Measurements from ENCODE around the gene RBBP9. TPM values are rescaled to one million over a fixed set of nuclear protein-coding genes. Genes with fewer than 3 reads are reported as not detected.
"Not testable (repeated sequence)": the region's sequence is repeated elsewhere in the genome, so short reads cannot be mapped to it uniquely, and the experiment has no call there.

The RBBP9 gene
- total and polyA plus RNA-seq, 12 donors, result 1.8 to 10.3 (median 6.3) TPM

- 97 to 100% methylated on average over 1 of the region's 1 CpG for WGBS, 2 donors
- Histone ChIP-seq H3K36me3 (peaks cover 0 to 81% (median 45%) of the 10 kb centered on the region in 9 donors), H3K9me3 (no peaks in the 10 kb centered on the region), H3K27me3 (no peaks in the 10 kb centered on the region), H3K4me1 (no peaks in the 10 kb centered on the region), H3K4me3 (no peak overlapping the region), H3K27ac (no peak overlapping the region)
- no peak for TF ChIP-seq CTCF (IDR thresholded peaks at IDR 0.05)
- DNase-seq (no peak), ATAC-seq (no peak)
- intact Hi-C loops (cut with DNase I), result no loop called here
Observed at GRCh38 chr20:18524646-18525045, 27.6 kb upstream of the RBBP9 start.

- no peak overlapping the region for H3K4me3 ChIP-seq
- DNase-seq (no peak), ATAC-seq (no peak)
Observed at GRCh38 chr20:18523066-18523465, 26.0 kb upstream of the RBBP9 start.

GRCh38 chr20:18522066-18522465 lies 25.0 kb upstream of the RBBP9 start:
- DNase-seq; H3K4me1 ChIP-seq; H3K27me3 ChIP-seq; ATAC-seq; H3K27ac ChIP-seq; H3K9me3 ChIP-seq; H3K4me3 ChIP-seq; intact Hi-C loops (cut with DNase I): not testable (repeated sequence)
- H3K36me3 ChIP-seq, result peaks cover 0 to 66% (median 27%) of the 10 kb centered on the region in 9 donors
- 96 to 97% methylated on average over 9 of the region's 9 CpGs for WGBS, 2 donors

More at GRCh38 chr20:18523066-18523465, 26.0 kb upstream of the RBBP9 start:
- intact Hi-C loops (cut with DNase I), result no loop called here
- Histone ChIP-seq H3K4me1 (no peaks in the 10 kb centered on the region), H3K9me3 (no peaks in the 10 kb centered on the region), H3K27me3 (no peaks in the 10 kb centered on the region), H3K27ac (no peak overlapping the region), H3K36me3 (peaks cover 0 to 66% (median 32%) of the 10 kb centered on the region in 9 donors)
- no peak for TF ChIP-seq CTCF (IDR thresholded peaks at IDR 0.05)
- 83 to 90% methylated on average over 2 of the region's 2 CpGs for WGBS, 2 donors

GRCh38 chr20:18515973-18516372 lies 18.9 kb upstream of the RBBP9 start:
- TF ChIP-seq CTCF (IDR thresholded peaks at IDR 0.05), result no peak
- intact Hi-C loops (cut with DNase I), result no loop called here
- ATAC-seq (no peak), DNase-seq (no peak)
- Histone ChIP-seq H3K27ac (no peak overlapping the region), H3K36me3 (peaks cover 0 to 81% (median 22%) of the 10 kb centered on the region in 9 donors), H3K4me3 (no peak overlapping the region), H3K27me3 (no peaks in the 10 kb centered on the region), H3K4me1 (peaks cover 0 to 19% (median 0%) of the 10 kb centered on the region in 9 donors), H3K9me3 (no peaks in the 10 kb centered on the region)

GRCh38 chr20:18514127-18514526 lies 17.1 kb upstream of the RBBP9 start:
- ATAC-seq (no peak), DNase-seq (no peak)
- intact Hi-C loops (cut with DNase I), result no loop called here
- Histone ChIP-seq H3K4me3 (no peak overlapping the region), H3K36me3 (peaks cover 0 to 86% (median 25%) of the 10 kb centered on the region in 9 donors), H3K27ac (no peak overlapping the region), H3K27me3 (no peaks in the 10 kb centered on the region), H3K9me3 (no peaks in the 10 kb centered on the region), H3K4me1 (peaks cover 0 to 35% (median under 1%) of the 10 kb centered on the region in 9 donors)
- 87 to 94% methylated on average over 5 of the region's 5 CpGs for WGBS, 2 donors
- no peak for TF ChIP-seq CTCF (IDR thresholded peaks at IDR 0.05)
